GM12891 (cell line): ENCODE results near the gene HSPA5.

Experiments
- POLR2A ChIP-seq: IDR thresholded peaks from 2 replicates; pipeline ENCODE4 v1.6.1; 2011; ENCODE audit warnings: low read depth, low read length, control low read depth
- POLR2AphosphoS5 ChIP-seq: IDR thresholded peaks from 2 replicates; pipeline ENCODE4 v1.6.1; 2011; ENCODE audit warnings: low read depth, low read length, control low read depth
- TAF1 ChIP-seq: IDR thresholded peaks from 2 replicates; pipeline ENCODE4 v1.6.1; 2011; ENCODE audit warnings: low read depth, low read length, control low read depth

- TF ChIP-seq POLR2A (no peak), POLR2AphosphoS5 (no peak), TAF1 (no peak)
These were observed 27.0 kb downstream of the HSPA5 start for GRCh38 chr9:125214186-125214585.
